Posterior vena cava (tissue), 2 donors: ENCODE measurements around the gene VRTN. TPM values are rescaled to one million over a fixed set of nuclear protein-coding genes. Genes with fewer than 3 reads are reported as not detected.

Experiments used
- DNase-seq: peaks from one replicate; pipeline ENCODE4 v3.0.0-alpha.2; 2020; ENCODE audit warnings: low spot score
- intact Hi-C, 2 donors: fragments of 100-400 bp; cut with DNase I; formaldehyde crosslinking; loops; one replicate each; pipeline versions ENCODE4 v1.14.1 to v1.14.2; 2022 to 2023
- total RNA-seq, 2 donors: library from RNA; stranded (reverse); fragmentation: NEBNext Ultra II Directional; extraction: Animal tissue kit (Norgen Biotek cat#: 25700); gene quantifications; one replicate each; pipeline ENCODE4 v1.2.1, GENCODE V29; 2021
- donor health status: DM: yes; HTN: yes; CAD: no.
- donor health status: DM: yes; HTN: yes; CAD: no.

The VRTN gene
- total RNA-seq, 2 donors from 2014 or later = not detected

GRCh38 chr14:74347097-74347794 lies 1.0 kb upstream of the VRTN start:
- intact Hi-C loops = no loop called here
- peak; percentile 55 for DNase-seq

- intact Hi-C loops = no loop called here
- peak; percentile 48 for DNase-seq
These were observed 523 bp upstream of the VRTN start for GRCh38 chr14:74347795-74348100.

- DNase-seq = peak; percentile 59
- intact Hi-C loops = no loop called here
These were observed 628 bp downstream of the VRTN start for GRCh38 chr14:74348735-74349463.

DNA sequence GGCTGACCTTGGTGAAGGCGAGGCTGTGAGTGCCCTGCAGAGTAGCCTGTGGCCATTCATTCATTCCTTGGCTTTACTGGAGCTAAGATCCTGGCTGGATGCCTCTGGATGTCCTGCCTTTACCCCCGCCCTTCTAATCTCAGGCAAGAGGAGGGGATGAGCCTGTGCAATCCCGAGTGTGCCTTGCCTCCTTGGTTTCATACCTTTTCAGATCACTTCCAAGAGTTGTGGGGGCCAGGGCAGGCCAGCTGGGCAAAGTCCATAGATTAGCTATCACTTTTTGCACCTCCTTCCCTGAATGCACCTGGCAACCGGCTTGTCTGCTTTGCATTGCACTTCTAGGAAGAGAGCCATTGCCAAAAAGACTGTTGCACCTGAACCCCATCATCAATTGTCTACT lies 1.5 kb downstream of the VRTN start:
- intact Hi-C loops = no loop called here
- DNase-seq = peak; percentile 57

DNA sequence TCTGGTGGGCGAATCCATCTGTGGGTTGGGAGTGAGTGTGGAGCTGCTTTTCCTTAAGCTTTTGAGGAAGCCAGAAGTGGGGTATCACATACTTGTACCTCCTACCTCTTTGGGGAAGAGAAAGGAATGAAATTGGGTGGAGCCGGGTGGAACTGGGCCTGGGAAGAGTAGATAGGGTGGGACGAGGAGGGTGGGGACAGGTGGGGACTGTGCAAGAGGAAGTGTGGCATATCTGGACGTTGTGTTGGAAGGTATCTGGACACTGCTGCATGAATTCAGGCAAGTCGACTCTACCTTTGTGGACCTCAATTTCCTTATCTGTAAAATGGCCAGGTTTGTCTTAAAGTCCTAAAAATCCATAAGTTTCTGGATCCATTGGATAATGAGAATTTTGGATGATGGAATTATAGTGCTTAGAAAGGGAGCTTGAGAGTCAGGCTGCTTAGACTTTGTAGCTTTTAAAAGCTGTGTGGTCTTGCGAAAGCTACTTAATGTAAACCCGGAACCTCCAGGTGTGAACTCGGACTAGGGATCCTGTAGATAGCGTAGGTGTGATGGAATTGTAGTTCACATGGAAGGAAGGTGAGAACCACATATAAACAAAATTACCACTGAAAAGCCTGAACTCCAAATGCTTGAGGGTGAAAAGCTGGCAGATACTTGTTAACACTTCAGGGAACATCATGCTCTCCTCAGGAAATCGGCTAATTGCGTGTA lies 2.1 kb downstream of the VRTN start:
- intact Hi-C loops = no loop called here
- DNase-seq = no peak

GRCh38 chr14:74350928-74351323 lies 2.7 kb downstream of the VRTN start:
- no peak for DNase-seq
- intact Hi-C loops = no loop called here

GRCh38 chr14:74356892-74357575 lies 8.8 kb downstream of the VRTN start:
- intact Hi-C loops = loop anchor here in 1 of 2 donors (5.0 kb wide), 1 partner anchor 120 kb away; no protein-coding TSS in a partner anchor
- DNase-seq = peak; percentile 67

DNA sequence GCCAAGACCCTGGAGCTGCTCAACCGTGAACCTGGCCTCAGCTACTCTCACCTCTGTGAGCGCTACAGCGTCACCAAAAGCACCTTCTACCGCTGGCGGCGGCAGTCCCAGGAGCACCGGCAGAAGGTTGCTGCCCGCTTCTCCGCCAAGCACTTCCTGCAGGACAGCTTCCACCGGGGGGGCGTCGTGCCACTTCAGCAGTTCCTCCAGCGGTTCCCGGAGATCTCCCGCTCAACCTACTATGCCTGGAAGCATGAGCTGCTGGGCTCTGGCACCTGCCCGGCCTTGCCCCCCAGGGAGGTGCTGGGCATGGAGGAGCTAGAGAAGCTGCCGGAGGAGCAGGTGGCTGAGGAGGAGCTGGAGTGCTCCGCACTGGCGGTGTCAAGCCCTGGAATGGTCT lies 9.3 kb downstream of the VRTN start:
- peak; percentile 73 for DNase-seq

DNA sequence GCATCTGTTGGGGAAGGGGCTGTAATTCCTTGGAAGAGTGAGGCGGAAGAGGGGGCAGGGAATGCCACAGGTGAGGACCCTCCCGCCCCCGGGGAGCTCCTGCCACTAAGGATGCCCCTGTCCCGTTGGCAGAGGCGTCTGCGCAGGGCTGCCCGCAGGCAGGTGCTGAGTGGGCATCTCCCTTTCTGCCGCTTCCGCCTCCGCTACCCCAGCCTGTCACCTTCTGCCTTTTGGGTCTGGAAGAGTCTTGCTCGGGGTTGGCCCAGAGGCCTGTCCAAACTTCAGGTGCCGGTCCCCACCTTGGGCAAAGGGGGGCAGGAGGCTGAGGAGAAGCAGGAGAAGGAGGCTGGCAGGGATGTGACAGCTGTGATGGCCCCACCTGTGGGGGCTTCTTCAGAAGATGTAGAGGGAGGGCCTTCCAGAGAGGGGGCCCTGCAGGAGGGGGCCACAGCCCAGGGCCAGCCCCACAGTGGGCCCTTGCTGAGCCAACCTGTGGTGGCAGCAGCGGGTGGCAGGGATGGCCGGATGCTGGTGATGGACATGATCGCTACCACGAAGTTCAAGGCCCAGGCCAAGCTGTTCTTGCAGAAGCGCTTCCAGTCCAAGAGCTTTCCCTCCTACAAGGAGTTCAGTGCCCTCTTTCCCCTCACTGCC lies 10.0 kb downstream of the VRTN start:
- intact Hi-C loops = loop anchor here in 1 of 2 donors (5.0 kb wide), 1 partner anchor 119 kb away; no protein-coding TSS in a partner anchor
- DNase-seq = peak; percentile 59

More for the DNA sequence above, 9.3 kb downstream of the VRTN start:
- intact Hi-C loops = loop anchor here in 1 of 2 donors (5.0 kb wide), 1 partner anchor 120 kb away; no protein-coding TSS in a partner anchor

DNA sequence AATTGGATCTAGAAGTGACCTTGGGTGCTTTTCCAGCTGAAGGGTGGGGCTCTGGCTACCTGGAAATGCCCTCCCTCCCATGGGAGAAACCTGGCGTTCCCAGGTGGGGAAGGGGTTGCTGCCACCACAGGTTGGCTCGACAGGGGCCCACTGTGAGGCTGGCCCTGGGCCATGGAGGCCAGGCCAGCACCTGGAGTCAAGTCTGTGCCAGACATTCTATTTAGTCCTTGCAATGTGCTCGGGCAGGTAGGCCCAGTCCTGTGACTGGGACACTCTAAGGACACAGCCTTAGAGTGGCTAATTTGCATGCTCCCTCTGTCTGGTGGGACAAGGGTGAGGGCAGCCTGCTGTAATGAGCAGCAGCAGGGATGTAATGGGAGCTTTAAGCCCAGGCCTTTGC lies 11.9 kb downstream of the VRTN start:
- intact Hi-C loops = loop anchor here in 1 of 2 donors (10.0 kb wide), 2 partner anchors 105 to 255 kb away; partner anchors contain the start of gene LTBP2
- peak; percentile 58 for DNase-seq

DNA sequence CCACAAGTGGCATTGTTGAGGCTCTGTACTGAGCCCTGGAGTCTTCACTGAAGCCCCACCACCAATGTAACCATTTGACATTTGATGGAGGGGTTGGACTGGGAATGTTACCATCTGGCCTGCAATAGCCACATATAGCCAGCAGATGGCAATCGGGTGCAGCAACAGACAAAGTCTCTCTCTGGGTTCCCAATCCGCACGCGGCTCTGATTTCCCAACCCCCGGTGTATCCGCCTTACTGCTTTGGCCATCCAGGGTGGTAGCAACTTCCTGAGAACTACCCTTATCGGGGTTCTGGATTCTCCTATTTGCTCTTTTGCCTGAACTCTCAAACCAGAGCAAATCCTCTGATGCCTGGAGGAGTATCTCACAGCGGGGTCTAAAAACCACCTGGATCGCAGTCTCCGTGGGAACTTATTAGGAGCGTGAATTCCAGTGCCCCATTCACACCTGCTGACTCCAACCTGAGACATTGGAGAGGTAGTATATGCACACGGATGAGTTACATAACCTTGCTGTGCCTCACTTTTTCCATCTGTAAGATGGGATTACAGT lies 14.2 kb downstream of the VRTN start:
- DNase-seq = peak; percentile 93
- intact Hi-C loops = loop anchor here in 1 of 2 donors (10.0 kb wide), 2 partner anchors 102 to 252 kb away; partner anchors contain the start of gene LTBP2

GRCh38 chr14:74364271-74364880 lies 16.1 kb downstream of the VRTN start:
- peak; percentile 37 for DNase-seq

DNA sequence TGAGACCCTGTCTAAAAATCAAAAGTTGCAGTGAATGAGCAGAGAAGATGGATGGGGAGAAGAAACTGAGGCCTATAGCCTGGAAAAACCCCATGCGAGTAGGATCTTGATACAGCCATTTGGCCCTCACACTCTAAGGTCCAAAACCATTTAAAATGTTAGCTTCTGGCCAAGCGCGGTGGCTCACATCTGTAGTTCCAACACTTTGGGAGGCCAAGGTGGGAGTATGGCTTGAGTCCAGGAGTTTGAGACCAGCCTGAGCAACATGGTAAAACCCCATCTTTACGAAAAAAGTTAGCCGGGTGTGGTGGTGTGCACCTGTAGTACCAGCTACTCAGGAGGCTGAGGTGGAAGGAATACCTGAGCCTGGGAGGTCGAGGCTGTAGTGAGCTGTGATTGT lies 19.8 kb downstream of the VRTN start:
- peak; percentile 34 for DNase-seq
- intact Hi-C loops = loop anchor here in 1 of 2 donors (10.0 kb wide), 2 partner anchors 97 to 247 kb away; partner anchors contain the start of gene LTBP2

More at GRCh38 chr14:74364271-74364880, 16.1 kb downstream of the VRTN start:
- intact Hi-C loops = loop anchor here in 1 of 2 donors (10.0 kb wide), 2 partner anchors 100 to 250 kb away; partner anchors contain the start of gene LTBP2

DNA sequence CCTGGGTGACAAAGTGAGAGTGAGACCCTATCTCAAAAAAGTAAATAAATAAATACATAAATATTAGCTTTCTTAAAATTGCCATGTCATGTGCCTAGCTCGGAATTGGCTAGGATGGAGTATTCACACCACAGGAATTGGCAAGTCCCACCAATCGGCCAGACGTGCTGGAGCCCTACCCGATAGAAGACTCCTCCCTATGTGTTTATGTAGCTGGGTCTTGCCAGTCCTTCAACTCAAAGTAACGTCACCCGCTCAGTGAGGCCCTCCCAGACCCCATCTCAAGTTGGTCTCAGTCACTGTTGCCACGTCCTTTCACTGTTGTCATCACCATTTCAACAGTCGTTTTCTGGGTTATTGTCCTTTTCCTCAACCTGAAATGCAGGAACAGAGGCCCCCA lies 20.2 kb downstream of the VRTN start:
- peak; percentile 42 for DNase-seq
- intact Hi-C loops = loop anchor here in 1 of 2 donors (10.0 kb wide), 2 partner anchors 96 to 246 kb away; partner anchors contain the start of gene LTBP2

GRCh38 chr14:74377976-74378690 lies 29.9 kb downstream of the VRTN start:
- peak; percentile 71 for DNase-seq
- intact Hi-C loops = no loop called here

DNA sequence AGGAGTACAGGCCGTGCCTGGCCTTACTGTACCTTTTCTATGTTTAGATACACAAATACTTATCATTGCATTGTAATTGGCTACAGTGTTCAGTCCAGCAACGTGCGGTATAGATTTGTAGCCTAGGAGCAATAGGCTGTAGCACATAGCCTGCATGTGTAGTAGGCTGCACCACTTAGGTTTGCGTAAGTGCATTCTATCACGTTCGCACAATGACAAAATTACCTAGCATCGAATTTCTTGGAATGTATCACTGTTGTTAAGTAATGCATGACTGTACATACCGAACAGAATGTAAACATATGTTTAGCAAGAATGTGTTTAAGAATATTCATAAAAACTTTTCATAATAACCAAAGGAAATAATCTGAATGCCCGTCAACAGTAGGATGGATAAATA lies 31.9 kb downstream of the VRTN start:
- intact Hi-C loops = no loop called here
- no peak for DNase-seq

- intact Hi-C loops = no loop called here
- DNase-seq = peak; percentile 25
These were observed 32.6 kb downstream of the VRTN start for GRCh38 chr14:74380845-74381244.
